Astrocyte (in vitro differentiated cells and primary cell): ENCODE data around the gene TSPAN17. TPM values are rescaled to one million over a fixed set of nuclear protein-coding genes. Genes with fewer than 3 reads are reported as not detected.

Experiments
- DNase-seq: peaks from one replicate; pipeline ENCODE4 v3.0.0-alpha.2; 2010; ENCODE audit warnings: low read depth
- FAIRE-seq: peaks from 2 replicates; lab custom pipeline; 2011; peaks lifted over from hg19 to GRCh38; lab: Jason Lieb, UNC
- H2AFZ ChIP-seq: 2 replicates; pipeline ENCODE4 v1.6.0; 2012; ENCODE audit warnings: low read depth, low read length, inconsistent platforms
- H3K27ac ChIP-seq: 2 replicates; pipeline ENCODE4 v1.5.1; 2011; ENCODE audit warnings: low read depth, low read length, inconsistent platforms
- H3K27me3 ChIP-seq: 2 replicates; pipeline ENCODE4 v1.6.0; 2011; ENCODE audit warnings: low read length, inconsistent platforms; ENCODE audit not compliant: insufficient read depth
- H3K36me3 ChIP-seq: 2 replicates; pipeline ENCODE4 v1.5.1; 2011; ENCODE audit warnings: low read length, inconsistent platforms; ENCODE audit not compliant: insufficient read depth
- H3K4me1 ChIP-seq: 2 replicates; pipeline ENCODE4 v1.5.1; 2011; ENCODE audit warnings: low read length, inconsistent platforms; ENCODE audit not compliant: insufficient read depth
- H3K4me2 ChIP-seq: 2 replicates; pipeline ENCODE4 v1.6.0; 2012; ENCODE audit warnings: low read length, inconsistent platforms
- H3K4me3 ChIP-seq: 2 replicates; pipeline ENCODE4 v1.5.1; 2011; ENCODE audit warnings: low read depth, mild to moderate bottlenecking, low read length, inconsistent platforms; ENCODE audit not compliant: insufficient read depth
- H3K79me2 ChIP-seq: 2 replicates; pipeline ENCODE4 v1.6.0; 2012; ENCODE audit warnings: mild to moderate bottlenecking, low read length, inconsistent platforms; ENCODE audit not compliant: insufficient read depth
- H3K9ac ChIP-seq: 2 replicates; pipeline ENCODE4 v1.6.0; 2012; ENCODE audit warnings: mild to moderate bottlenecking, low read length, inconsistent platforms
- H3K9me3 ChIP-seq: 2 replicates; pipeline ENCODE4 v1.5.1; 2012; ENCODE audit warnings: low read depth, mild to moderate bottlenecking, low read length, inconsistent platforms; ENCODE audit not compliant: insufficient read depth
- H4K20me1 ChIP-seq: 2 replicates; pipeline ENCODE4 v1.6.0; 2012; ENCODE audit warnings: low read length, inconsistent platforms; ENCODE audit not compliant: insufficient read depth
- H3K27ac Mint-ChIP-seq: one replicate; pipeline ENCODE4 v1.8.0; 2021; ENCODE audit warnings: mild to moderate bottlenecking, mixed read lengths; ENCODE audit not compliant: unreplicated experiment
- H3K27me3 Mint-ChIP-seq: one replicate; pipeline ENCODE4 v1.8.0; 2021; ENCODE audit warnings: low read depth, mixed read lengths; ENCODE audit not compliant: unreplicated experiment
- H3K36me3 Mint-ChIP-seq: one replicate; pipeline ENCODE4 v1.8.0; 2021; ENCODE audit warnings: low read depth, mixed read lengths; ENCODE audit not compliant: unreplicated experiment
- H3K4me1 Mint-ChIP-seq: one replicate; pipeline ENCODE4 v1.8.0; 2021; ENCODE audit warnings: low read depth, mixed read lengths; ENCODE audit not compliant: unreplicated experiment
- H3K4me3 Mint-ChIP-seq: one replicate; pipeline ENCODE4 v1.8.0; 2021; ENCODE audit warnings: mild to moderate bottlenecking, moderate library complexity, mixed read lengths; ENCODE audit not compliant: unreplicated experiment
- H3K9me3 Mint-ChIP-seq: one replicate; pipeline ENCODE4 v1.8.0; 2021; ENCODE audit warnings: mild to moderate bottlenecking, mixed read lengths; ENCODE audit not compliant: unreplicated experiment
- CTCF ChIP-seq: IDR thresholded peaks from 2 replicates; pipeline ENCODE4 v1.5.1; 2011; ENCODE audit warnings: low read depth, mild to moderate bottlenecking, inconsistent platforms, low read length, moderate library complexity; ENCODE audit not compliant: insufficient read depth
- EZH2 ChIP-seq: IDR thresholded peaks from 2 replicates; pipeline ENCODE4 v1.6.1; 2012; ENCODE audit warnings: mild to moderate bottlenecking, low read length, inconsistent platforms; ENCODE audit not compliant: insufficient read depth
- total RNA-seq: library from RNA; stranded (reverse); gene quantifications from 2 replicates; pipeline ENCODE4 v1.2.1, GENCODE V29; 2021

The TSPAN17 gene
- total RNA-seq, 1 donor from 2014 or later = 56.5 TPM

- peaks cover 65% of the 10 kb centered on the region for H3K27me3 Mint-ChIP-seq
- TF ChIP-seq CTCF (no peak), EZH2 (no peak)
- Histone ChIP-seq H3K27me3 (peaks cover 53% of the 10 kb centered on the region), H3K4me2 (peak overlapping the region; percentile 89), H3K36me3 (no peaks in the 10 kb centered on the region), H3K4me1 (peaks cover 10% of the 10 kb centered on the region), H2AFZ (peak overlapping the region; percentile 76), H3K4me3 (peak overlapping the region; percentile 49), H3K9me3 (no peaks in the 10 kb centered on the region), H4K20me1 (peaks cover 3% of the 10 kb centered on the region), H3K79me2 (no peaks in the 10 kb centered on the region), H3K9ac (peak overlapping the region; percentile 52), H3K27ac (no peak overlapping the region)
- peak overlapping the region; percentile 75 for H3K4me3 Mint-ChIP-seq
- FAIRE-seq = no peak
- no peak for DNase-seq
- H3K36me3 Mint-ChIP-seq = peaks cover 3% of the 10 kb centered on the region
- H3K9me3 Mint-ChIP-seq = peaks cover 3% of the 10 kb centered on the region
- H3K27ac Mint-ChIP-seq = no peak overlapping the region
- H3K4me1 Mint-ChIP-seq = peaks cover 21% of the 10 kb centered on the region
Measured at GRCh38 chr5:176630681-176631222, 16.5 kb upstream of the TSPAN17 start.

DNA sequence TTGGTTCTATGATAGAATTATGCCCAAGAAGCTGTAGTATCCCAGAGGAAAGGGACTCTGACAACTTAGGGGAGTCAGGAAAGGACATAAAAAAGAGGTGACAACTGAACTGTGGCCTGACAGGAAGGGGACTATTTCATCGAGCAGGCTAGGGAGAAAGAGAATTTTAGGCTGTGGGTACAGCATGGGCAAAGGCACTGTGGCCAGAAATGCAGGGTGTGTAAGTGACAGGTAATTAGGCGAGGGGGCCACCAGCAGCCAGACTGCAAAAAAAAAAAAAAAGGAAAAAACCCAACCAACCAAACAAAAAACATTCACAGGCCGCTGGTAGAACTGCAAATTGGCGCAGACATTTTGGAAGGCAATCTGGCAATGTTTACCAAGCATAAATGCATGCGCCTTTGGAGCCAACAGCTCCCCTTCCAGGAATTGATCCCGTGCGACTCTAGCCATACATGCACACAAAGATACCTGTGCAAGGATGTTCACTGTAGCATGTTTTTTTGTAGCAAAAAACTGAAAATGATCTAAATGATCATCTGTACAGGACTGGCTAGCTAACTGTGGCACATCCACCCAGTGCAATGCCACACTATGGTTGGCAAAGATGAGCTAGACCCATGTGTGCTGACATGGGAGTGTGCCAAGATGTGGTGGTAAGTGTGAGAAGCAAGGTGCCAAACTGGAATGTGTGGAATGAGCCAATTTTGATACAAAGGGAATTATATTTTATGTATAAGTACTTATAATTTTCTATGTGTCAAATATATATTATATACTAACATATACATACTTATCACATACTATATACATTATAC lies 15.7 kb upstream of the TSPAN17 start:
- Mint-ChIP-seq H3K4me3 (no peak overlapping the region), H3K27me3 (peaks cover 68% of the 10 kb centered on the region), H3K4me1 (peaks cover 18% of the 10 kb centered on the region), H3K36me3 (peaks cover 2% of the 10 kb centered on the region), H3K9me3 (peaks cover 4% of the 10 kb centered on the region), H3K27ac (no peak overlapping the region)
- Histone ChIP-seq H3K9ac (no peak overlapping the region), H3K36me3 (no peaks in the 10 kb centered on the region), H4K20me1 (peaks cover 3% of the 10 kb centered on the region), H3K27me3 (peaks cover 52% of the 10 kb centered on the region), H3K4me1 (peaks cover 10% of the 10 kb centered on the region), H3K9me3 (no peaks in the 10 kb centered on the region), H2AFZ (no peak overlapping the region), H3K4me2 (no peak overlapping the region), H3K79me2 (no peaks in the 10 kb centered on the region), H3K4me3 (no peak overlapping the region), H3K27ac (no peak overlapping the region)
- DNase-seq = no peak
- no peak for TF ChIP-seq CTCF
- TF ChIP-seq EZH2 = no peak
- FAIRE-seq = no peak

DNA sequence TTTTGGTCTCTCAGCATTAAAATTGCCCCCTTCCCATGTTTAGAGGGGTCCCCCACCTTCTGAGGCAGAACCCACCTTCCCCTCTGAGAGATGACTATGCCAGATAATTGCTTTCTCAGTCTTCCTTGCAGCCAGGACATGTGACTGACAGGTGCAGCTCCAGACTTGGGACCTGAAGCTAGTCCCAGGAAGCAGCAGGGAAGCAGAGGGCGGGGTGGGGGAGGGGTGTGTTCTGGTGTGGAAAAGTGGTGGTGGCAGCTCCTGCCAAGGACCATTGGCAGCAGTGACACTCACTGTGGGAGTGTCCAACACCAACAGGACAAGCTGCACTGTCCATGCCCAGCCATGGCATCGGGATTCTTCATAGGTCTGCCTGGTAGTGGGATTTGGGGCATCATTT lies 14.5 kb upstream of the TSPAN17 start:
- H3K27ac Mint-ChIP-seq = no peak overlapping the region
- H2AFZ ChIP-seq = no peak overlapping the region
- H3K9me3 Mint-ChIP-seq = peaks cover 4% of the 10 kb centered on the region
- no peaks in the 10 kb centered on the region for H3K79me2 ChIP-seq
- H3K4me1 Mint-ChIP-seq = peaks cover 12% of the 10 kb centered on the region
- no peaks in the 10 kb centered on the region for H3K36me3 Mint-ChIP-seq
- no peaks in the 10 kb centered on the region for H3K9me3 ChIP-seq
- FAIRE-seq = no peak
- H3K27ac ChIP-seq = no peak overlapping the region
- no peak overlapping the region for H3K9ac ChIP-seq
- TF ChIP-seq CTCF = no peak
- TF ChIP-seq EZH2 = no peak
- H3K27me3 Mint-ChIP-seq = peaks cover 71% of the 10 kb centered on the region
- peaks cover 3% of the 10 kb centered on the region for H4K20me1 ChIP-seq
- no peak overlapping the region for H3K4me3 Mint-ChIP-seq
- DNase-seq = no peak
- no peak overlapping the region for H3K4me3 ChIP-seq
- H3K27me3 ChIP-seq = peaks cover 53% of the 10 kb centered on the region
- H3K4me2 ChIP-seq = no peak overlapping the region
- H3K4me1 ChIP-seq = peaks cover 10% of the 10 kb centered on the region
- no peaks in the 10 kb centered on the region for H3K36me3 ChIP-seq
